HG02973 (cell line): ENCODE data around the gene DPCD.

Experiments used
- ATAC-seq: cut with Tn5 transposase; IDR thresholded peaks from one replicate; pipeline ENCODE4 v1.9.1; 2021; ENCODE audit warnings: moderate library complexity; ENCODE audit not compliant: unreplicated experiment

The DPCD gene

DNA sequence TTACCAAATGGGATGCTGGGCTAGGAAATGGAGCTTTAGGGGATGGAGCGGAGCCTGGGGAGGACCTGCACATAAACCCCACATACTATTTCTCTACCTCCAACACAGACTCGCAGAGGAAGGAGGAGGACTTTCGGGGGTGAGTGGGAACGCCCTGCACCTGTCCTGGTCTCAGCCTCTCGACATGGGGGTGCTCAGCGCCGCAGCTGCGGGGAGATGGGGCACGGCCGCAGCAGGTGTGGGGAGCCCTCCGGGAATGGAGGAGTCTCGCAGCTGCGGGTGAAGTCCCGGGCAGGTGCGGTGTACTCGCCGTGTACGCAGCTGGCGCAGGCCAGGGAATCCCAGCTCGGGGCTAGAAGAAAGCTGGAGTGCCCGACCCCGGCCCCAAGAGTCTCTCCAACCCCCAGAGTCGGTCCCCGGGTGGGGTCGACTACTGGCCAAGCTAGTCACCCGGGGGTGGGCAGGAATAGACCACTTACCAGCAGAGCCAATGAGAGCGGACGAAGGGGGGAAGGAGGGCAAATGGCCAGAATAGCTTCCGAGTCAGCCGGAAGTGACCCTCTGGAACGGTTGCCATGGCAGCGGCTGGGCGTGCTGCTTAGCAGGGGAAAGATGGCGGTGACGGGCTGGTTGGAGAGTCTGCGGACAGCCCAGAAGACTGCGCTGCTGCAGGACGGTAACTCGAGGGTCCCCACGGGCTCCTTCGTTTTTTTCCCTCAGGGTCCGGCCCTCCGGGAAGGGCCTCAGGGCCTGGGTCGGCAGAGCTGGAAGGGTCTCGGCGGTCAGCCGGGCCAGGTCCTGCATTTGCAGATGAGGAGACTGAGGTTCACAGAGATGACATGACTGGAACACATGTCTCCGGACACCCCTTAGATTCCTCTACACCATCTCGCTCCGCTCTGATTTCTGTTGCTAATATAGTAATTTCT is at the start of gene DPCD, which contains the start of gene POLL:
DPCD (plus strand) TSS at position 597 of the 929 bp plus-strand sequence; CDS start at position 613, 16 bp downstream.
POLL (minus strand) TSS at position 533 of the 929 bp plus-strand sequence. CDS start 897 bp downstream, outside the sequence.
- ATAC-seq: peak; percentile 95

DNA sequence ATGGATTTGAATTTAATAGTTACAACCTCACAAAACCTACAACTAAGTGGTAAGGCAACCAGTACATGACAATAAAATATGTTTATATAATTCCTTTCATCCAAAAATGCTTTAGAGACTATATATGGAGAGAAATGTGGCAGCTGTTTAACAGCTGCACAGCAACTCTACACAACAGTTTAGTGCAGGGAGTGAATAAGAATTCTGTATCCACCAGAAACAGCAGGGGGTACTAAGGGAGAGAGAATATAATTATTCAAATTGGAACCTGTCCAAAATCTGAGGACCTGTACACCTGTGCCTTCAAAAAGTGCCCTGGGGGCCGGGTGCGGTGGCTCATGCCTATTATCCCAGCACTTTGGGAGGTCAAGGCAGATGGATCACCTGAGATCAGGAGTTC is 49.7 kb upstream of the DPCD start:
- ATAC-seq: no peak

DNA sequence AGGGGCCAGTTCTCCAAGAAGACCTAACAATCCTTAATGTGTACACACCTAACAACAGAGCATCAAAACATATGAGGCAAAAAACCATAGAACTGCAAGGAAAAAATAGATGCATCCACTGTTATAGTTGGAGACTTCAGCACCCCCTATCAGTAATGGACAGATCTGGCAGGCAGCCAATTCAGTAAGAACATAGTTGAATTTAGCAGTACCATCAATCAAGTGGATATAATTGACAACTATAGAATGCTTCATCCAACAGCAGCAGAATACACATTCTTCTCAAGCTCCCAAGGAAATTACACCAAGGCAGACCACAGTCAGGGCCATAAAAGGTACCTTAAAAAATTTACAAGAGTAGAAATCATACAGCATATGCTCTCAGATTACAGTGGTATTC is 42.2 kb upstream of the DPCD start:
- ATAC-seq: no peak

DNA sequence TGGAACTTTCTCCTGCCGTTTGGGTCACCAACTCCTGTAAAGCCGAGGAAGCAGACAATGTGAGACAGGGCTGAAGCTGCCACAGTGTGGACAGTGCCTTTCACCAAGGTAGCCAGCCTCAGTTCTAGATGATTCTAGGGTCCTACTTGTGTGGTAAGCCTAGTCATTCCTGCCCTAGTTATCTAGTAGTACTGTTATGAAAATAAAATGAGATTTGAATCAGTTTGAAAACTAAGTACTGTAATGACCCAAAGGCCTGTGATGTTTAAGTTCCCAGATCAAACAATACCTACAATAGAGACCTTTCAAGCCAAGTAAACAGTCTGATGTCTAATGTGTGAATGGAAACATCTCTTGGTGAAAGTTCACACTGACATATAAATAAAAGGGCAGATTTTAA is 37.2 kb upstream of the DPCD start:
- no peak for ATAC-seq

DNA sequence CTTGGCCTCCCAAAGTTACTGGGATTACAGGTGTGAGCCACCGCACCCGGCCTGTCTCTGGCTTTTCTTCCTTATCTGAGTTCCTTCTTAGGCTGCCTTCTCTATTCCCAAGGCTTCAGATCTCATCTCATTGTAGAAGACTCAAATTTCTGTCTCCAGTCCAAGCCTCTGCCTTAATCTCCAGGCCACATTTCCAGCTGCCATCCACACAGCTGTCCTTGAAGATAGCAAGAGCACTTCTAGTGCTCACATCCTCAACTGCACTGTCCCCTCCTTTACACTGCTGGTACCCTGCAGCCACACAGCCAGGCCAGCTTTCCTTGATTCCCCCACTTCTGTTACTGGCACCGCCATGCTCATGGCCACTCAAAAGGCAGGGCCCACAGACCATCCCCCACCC is 35.7 kb upstream of the DPCD start:
- no peak for ATAC-seq

DNA sequence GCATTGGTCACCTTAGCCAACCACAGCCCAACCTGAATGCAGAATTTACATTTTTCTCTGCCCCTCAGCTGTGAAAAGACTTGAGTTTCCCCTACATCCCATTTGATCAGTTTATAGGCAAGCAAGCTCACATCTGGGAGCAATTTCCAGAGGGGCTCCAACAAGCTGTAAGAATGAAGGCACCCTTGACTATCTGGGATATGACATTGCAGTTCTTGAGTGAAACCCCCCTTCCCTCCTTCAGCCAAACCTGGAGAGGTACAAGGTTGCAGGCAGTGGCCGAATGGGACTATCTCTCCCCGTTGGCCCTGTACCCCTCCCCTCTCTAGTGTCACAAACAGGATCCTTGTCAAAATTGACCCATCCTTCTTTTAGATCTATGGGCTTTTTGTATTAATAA is 30.6 kb upstream of the DPCD start:
- no peak for ATAC-seq

DNA sequence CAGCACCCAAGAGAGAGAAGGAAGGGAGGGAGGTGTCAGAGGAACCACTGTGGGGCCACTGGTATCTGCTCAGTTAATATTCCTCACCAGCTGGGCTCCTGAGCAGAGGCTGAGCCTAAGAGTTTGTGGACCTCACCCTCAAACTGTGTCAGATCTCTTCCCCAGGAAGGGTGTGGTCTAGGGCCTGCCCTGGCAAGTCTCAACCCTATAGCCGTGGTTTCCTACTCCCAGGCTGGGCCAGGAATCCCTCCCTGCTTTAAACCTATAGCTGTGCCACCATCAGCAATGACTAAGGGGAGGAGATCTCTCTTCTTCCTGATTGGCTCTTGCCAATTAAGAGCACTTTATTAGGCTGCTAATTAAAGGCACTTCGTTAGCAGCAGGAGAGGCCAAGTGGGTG is 29.9 kb upstream of the DPCD start:
- no peak for ATAC-seq

DNA sequence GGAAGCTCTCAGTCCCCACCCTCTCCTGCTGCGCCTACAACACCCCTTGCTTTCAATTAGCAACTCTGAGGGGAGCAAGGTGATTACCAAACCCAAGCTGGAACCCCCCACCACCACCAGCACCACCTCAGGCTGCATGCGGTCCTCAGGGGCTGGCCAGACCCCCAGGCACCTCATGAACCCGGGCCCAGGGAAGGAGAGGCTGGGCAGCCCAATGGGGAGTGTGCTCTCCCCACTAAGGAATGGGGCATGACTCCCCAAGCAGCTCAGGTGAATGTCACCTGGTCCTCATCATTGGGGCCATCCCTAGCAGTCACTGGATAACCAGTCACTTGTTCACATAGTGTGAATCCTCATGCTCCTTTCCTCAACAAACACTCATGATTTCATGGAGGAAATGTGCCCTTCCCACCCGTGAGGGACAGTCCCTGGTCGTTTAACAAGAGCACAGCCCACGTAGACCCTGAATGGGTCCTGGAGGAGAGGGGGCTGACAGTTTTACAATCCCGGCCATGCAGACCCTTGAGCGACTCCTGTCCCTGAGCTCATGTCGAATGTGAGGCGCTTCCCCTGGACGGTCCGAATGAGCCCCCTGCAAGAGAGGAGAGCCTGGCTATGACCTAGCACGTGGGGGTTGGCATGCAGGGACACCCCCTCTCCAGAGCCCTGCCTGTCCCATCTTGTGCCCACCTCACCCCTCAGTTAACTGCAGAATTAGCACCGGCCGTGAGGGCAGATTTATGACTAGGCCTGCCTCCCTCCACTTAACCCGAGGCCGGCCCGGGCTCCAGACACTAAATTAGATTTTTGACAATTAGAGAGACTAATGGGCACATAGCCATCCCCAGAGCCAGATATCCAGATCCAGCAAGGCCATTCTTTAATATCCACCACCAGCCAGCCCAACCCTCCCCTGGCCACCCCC is 29.2 kb upstream of the DPCD start:
- no peak for ATAC-seq

DNA sequence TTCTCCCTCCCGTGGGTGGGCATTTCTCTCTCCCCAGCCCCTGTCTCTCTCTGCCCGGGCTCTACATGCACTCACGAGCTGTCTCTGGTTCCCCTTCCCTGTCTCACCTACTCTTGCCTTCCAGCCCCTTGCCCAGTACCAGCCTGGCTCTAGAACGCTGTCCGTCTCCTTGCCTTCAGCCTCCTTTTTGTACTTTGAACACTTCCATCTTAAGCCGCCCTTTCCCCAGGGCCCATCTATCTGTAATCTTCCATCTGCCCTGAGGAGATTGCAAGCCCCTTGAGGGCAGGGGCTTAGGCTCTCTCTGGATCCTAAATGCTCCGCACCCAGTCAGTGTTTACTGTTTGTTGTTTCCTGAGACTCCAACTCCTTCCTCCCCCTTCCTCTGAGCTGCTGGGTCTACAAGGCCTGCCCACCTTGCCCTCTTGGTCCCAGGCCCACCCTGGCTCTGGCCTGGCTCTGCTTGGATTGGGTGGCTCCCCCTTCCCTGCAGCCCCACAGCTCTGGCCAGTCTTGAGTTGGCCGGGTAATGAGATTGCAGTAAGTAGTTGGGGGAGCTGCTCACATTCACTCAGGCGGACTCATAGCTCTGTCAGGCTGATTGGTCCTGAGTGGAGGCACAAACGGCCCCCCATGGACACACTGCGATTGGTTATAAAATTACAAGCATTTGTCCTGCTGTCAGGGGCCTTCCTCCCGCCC is 28.4 kb upstream of the DPCD start:
- no peak for ATAC-seq

DNA sequence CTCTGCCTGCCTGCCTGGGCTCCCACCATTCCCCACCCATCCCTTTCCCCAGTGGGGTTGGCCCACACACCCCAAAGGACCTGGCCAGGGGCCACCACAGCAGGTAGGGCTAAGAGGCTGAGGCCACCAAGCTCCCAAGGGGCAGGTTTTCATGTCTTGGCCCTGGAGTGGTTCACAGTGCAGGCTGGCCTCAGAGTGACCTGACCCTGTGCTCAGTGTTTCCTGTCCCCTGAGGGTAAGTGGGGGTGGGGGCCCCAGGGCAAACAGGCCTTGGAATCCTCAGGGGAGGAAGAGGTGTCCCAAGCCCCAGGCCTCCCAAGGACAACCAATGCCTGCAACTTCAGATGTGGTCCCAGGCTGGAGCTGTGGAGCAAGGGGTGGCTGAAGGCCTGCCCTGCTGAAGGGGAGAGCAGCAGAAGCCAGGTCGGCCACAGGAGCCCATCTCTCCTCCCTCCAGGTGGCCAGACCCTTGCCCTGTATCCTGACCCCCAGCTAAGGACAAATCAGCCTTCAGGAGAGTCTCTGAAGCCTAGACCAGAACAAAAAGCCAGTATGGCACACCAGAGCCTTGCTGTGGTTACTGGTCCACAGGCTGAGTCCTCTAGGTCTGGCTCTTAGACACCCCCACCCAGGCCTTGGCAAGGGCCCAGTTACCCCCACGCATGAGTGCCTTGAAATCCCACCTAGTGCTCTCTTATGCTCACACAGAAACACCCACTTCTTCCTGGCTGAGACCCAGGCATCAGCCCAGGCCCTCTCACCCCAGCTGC is 27.6 kb upstream of the DPCD start:
- no peak for ATAC-seq

DNA sequence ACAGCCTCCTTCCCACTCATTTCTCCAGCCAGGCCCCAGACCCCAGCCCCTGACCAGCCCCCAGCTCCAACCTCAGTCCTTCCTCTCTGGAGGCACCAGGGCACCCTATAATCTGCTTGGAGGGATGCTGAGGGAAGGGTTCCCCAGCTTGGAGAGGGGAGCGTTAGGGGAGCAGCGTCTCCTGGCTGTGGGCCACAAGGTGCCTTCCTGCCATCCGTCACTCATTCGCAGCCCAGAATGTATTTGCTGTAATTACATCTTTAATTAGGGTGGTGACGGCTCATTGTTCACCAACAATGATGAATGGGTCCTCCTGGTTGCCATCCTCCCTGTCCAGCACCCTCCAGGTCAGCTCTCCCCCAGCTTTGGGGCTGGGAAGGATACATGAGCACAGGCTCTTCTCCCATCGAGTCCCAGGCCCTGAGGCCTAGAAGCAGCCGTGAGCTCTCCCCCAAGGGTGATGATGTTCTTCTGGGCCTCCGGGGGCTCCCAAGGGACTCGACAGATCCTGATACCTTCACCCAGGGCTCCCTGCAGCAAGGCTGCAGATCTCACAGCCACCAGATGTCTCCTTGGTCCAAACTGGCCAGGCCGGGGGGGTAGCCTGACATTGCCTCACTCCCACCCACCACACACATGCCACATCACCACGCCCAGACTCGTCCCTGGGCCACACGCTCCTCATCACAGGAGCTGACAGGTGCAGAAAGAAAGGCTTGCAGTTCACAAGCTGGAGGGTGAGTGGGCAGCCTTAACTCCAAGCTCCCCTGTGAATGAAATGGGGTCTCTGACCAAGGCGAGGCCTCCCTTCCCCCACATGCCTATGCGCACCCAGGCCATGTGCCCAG is 26.8 kb upstream of the DPCD start:
- no peak for ATAC-seq

DNA sequence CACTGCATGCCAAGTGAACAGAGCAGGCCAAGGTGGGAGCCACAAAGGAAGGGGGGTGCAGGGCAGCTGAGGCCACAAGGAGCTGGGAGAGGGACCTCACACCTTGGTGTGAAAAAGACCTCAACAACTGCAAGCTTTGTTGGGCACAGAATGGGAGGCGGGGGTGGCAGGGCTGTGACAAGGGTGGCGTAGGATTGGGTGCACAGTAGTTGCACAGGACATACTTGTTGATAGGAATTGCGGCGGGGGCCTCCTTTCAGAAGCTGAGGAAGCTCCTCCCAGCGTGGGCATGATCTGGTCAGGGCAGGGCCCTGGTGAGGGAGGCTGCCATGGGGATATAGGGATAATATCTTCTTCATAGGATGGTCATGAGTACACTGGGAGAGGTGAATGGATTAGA is 25.9 kb upstream of the DPCD start:
- no peak for ATAC-seq

DNA sequence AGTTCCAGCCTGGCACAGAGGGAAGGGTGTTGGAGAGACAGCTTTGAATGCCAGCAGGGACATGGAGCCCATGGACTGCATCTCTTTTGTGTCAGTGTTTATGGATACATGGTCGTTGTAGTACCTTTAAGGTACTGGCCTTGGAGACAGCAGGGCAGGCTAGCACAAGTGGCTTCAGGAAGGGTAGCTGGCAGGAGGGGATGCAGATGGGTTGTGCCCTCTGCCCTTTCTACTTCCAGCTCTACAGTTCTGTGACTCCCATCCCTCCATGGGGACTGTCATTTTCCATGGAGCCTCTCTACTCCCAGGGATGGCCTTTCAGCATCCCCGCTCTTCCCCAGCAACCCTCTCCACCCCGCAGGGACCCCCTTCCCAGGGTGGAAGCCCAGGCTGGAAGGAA is 25.1 kb upstream of the DPCD start:
- ATAC-seq: no peak

DNA sequence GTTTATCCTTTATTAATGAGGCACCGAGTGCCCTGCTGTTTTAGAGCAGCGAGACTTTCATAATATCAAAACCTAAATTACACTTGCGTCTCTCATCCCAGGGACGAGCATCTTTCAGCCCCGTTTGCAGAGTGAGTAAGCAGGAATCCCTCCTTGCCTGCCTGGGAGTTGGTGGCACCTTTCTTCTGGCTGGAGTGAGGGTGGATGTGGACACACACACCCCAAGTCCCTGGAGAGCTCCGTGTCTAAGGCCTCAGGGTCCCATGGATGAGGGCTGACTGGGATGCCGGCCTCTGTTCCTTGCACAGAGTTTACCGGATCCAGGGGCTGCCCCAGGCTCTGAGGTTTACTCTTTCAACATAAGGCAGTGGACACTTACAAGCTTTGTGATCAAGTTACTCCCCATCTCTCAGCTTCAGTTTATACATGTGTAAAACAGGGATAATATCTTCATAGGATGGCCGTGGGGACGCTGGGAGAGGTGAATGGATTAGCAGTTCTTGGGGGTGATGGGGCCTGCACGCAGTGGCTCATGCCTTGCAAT is 24.6 kb upstream of the DPCD start:
- ATAC-seq: no peak

DNA sequence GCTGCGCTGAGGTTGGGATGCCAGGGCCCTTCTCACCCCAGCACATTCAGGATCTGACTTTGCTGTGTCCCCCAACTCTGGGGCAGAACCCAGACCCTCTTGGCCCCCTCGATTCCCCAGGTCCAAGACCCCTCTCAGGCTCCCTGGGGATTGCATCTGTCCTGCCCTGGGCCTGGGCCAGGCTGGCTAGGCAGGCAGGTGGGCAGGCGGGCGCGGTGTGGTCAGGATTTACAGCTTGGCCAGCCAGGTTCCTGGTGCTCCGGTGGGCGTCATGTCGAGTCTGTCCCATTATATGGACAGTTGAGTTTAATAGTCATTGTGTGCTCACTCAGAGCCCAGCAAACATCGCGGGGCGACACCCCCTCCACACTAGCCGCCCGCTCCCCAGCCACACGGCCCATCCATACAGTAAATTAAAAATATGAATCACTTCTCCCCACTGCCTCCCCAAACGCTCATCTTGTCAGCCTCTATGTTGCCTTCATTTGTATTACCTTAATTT is 23.6 kb upstream of the DPCD start:
- ATAC-seq: no peak

DNA sequence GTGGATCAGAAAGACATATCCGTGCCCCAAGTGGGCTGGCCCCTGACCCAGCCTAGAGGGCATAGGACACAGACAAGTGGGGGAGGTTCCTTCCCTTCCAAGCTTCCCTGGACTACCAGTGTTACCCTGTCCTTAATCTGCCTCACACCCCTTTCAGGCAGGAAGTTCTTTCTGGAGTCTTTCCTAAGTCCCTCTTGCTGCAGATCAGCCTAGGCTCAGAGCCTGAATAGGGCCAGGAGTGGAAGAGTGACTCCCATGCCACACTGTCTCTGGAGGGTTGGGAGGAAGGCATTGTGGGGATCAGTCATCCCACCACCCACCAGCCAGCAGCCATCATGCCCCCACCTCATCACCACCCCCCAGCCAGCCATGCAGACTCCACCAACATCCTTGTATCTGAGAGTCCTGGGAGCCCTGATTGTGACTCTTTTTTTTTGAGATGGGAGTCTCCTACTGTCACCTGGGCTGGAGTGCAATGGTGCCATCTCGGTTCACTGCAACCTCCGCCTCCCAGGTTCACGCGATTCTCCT is 22.7 kb upstream of the DPCD start:
- ATAC-seq: no peak

DNA sequence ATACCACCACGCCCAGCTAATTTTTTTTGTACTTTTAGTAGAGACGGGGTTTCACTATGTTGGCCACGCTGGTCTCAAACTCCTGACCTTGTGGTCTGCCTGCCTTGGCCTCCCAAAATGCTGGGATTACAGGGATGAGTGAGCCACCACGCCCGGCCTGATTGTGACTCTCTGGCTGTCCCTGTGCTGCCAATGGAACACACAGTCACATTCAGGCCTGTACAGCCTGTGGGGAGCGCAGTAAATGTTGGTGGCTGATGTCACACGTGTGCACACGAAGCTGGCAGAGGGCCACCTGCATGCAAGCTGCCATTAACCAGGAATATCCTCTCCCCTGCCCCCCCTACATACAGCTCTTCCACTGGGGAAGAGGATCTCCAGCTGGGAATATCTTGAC is 22.2 kb upstream of the DPCD start:
- no peak for ATAC-seq

DNA sequence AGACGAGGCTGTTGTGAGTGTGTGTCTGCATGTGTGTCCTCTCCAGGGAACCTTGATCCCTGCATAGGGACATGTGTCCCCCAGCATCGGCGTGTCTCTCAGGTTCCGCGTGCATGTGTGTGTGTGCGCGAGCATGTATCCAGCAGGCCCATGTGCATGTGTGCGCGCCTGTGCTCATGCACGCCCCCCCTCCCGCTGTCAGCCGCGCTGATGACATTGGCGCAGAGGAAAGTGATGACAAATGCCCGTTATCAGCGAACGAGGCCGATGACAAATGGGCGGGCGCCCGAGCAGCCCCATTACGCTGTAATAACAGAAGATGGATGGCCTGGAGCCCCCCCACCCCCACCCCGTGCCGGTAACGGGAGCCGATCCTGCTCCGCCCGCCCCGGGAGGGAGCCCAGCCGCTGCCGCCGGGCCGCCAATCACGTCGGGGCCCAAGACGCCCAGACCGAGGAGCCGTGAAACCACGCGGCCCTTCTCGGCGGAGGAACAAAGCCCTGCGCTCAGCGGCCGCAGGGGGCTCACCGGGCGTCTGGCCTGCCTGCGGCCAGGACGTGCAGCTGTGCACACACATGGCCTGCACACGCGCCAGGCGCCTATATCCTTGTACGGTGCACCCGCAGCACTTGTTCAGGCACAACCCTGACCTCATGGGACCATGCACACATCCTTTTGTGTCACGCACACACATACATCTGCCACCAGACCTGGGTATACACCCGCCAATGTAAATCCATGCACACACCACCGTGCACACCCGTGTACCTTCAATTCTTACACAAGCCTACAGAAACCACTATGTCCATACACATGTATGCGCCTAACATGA is 21.6 kb upstream of the DPCD start:
- ATAC-seq: no peak
